Right cardiac atrium (tissue), 5 donors: ENCODE results near the gene PHF12. TPM values are rescaled to one million over a fixed set of nuclear protein-coding genes. Genes with fewer than 3 reads are reported as not detected.

Experiments used
- ATAC-seq, 2 donors: fragments of 200-7000 bp; cut with Tn5 transposase; one replicate each; pipeline versions ENCODE4 v1.8.0 to v1.9.1; 2020; ENCODE audit warnings: moderate library complexity in 2 of 2, mild to moderate bottlenecking in 1 of 2
- DNase-seq, 3 donors: peaks; one replicate each; pipeline ENCODE4 v3.0.0-alpha.2; 2020
- H3K27ac ChIP-seq: one replicate; pipeline ENCODE4 v1.5.1; 2013; ENCODE audit warnings: mild to moderate bottlenecking, low read length, control low read depth, moderate library complexity
- H3K27me3 ChIP-seq: one replicate; pipeline ENCODE4 v1.6.1; 2013; ENCODE audit not compliant: control insufficient read depth, insufficient read depth
- H3K4me1 ChIP-seq: one replicate; pipeline ENCODE4 v1.6.1; 2013; ENCODE audit warnings: low read length; ENCODE audit not compliant: control insufficient read depth, insufficient read depth
- H3K4me3 ChIP-seq: one replicate; pipeline ENCODE4 v1.5.1; 2013; ENCODE audit warnings: low read length, control low read depth
- H3K9me3 ChIP-seq: one replicate; pipeline ENCODE4 v1.6.1; 2013; ENCODE audit warnings: low read length; ENCODE audit not compliant: control insufficient read depth
- WGBS: extraction: QIAGEN DNeasy Blood & Tissue Kit; methylation state at CpG from one replicate; pipeline ENCODE4 v1.1.7; 2013; 5-methylcytosine and 5-hydroxymethylcytosine counted together
- intact Hi-C, 4 donors: fragments of 100-400 bp; cut with DNase I; formaldehyde crosslinking; loops; one replicate each; pipeline versions ENCODE4 v1.11.0 to v1.14.0; 2022 to 2023
- polyA plus RNA-seq: library from polyadenylated mRNA; stranded (reverse); fragments of 200-250 nt; gene quantifications from one replicate; pipeline ENCODE4 v1.2.3, GENCODE V29; 2013
- total RNA-seq, 4 donors: library from RNA; stranded (reverse); fragmentation: NEBNext Ultra II Directional; extraction: Animal tissue kit (Norgen Biotek cat#: 25700); gene quantifications; one replicate each; pipeline ENCODE4 v1.2.1, GENCODE V29; 2021
- donor health status: healthy with polysubstance abuse.
- donor health status: DM: no; HTN: yes; CAD: no.
- donor health status: DM: no; HTN: no; CAD: no.
- donor health status: DM: no; HTN: yes; CAD: no; lungs with severe emphysema.
- donor health status: DM: yes; HTN: yes; CAD: no.

PHF12 gene
- total and polyA plus RNA-seq, 5 donors = 10.8 to 25.4 (median 23.2) TPM

DNA sequence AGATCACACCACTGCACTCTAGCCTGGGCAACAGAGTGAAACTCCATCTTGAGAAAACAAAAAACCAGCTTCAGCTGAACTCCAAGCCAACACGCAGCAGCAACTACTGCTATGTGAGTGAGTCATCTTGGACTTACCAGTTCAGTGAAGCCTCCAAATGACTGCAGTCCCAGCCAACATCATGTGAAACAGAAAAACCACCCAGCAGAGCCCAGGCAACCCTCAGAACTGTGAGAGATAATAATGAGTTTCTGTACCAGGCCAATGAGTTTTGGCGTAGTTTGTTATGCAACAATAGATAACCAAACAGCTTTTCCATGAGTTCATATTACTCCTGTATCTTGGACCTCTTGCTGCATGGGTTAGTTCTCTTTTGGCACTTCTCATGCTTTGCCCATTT, 23.3 kb downstream of the PHF12 start:
- Histone ChIP-seq H3K9me3 (no peaks in the 10 kb centered on the region), H3K27me3 (no peaks in the 10 kb centered on the region), H3K27ac (no peak overlapping the region), H3K4me3 (no peak overlapping the region), H3K4me1 (peaks cover 7% of the 10 kb centered on the region)
- 94% methylated on average over 2 of the region's 2 CpGs for WGBS
- ATAC-seq = no peak
- intact Hi-C loops = no loop called here
- DNase-seq = no peak

DNA sequence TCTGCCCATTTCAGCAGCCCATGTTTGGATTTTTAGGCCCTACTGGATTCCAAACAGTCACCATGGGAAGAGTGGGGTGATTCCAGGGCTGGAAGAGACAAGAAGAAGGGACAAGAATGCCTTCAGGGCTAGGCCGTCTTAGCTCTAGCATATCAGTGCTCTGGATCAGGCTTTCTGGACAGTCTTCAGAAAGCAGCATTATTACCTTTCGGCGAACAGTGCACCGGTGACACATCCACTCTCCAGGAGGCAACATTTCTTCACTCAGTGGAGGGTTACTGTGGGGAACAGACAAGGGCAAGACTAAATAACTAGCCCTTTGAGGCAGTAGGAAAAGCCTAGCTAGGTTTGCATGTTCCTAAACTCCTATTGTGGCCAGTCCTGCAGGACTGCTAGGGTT, 24.5 kb downstream of the PHF12 start:
- no peak for ATAC-seq
- intact Hi-C loops = no loop called here
- no peak for DNase-seq
- 90% methylated on average over 4 of the region's 4 CpGs for WGBS
- H3K4me3 ChIP-seq = no peak overlapping the region
- peaks cover 6% of the 10 kb centered on the region for H3K4me1 ChIP-seq
- no peaks in the 10 kb centered on the region for H3K9me3 ChIP-seq
- no peak overlapping the region for H3K27ac ChIP-seq
- no peaks in the 10 kb centered on the region for H3K27me3 ChIP-seq

DNA sequence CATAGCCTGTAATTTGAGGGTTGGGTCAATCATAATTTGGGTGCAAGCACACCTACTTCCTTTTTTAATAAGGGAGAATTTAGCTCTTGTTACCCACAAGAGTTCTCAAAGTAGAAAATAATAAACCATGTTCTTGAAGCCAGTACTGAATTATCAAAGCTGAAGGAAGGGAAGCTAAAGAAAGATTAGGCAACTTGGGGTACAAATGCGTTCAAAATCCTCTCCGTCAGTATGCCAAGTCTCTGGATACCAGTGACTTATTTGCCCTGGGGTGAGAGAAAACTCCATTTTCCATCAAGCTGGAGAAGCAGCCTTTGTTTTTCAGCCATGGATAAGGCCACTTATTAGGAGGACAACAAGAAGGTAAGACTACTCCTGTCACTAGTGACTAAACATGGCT, 25.0 kb downstream of the PHF12 start:
- peaks cover 6% of the 10 kb centered on the region for H3K4me1 ChIP-seq
- no peak for DNase-seq
- H3K9me3 ChIP-seq = no peaks in the 10 kb centered on the region
- intact Hi-C loops = no loop called here
- no peak overlapping the region for H3K4me3 ChIP-seq
- H3K27me3 ChIP-seq = no peaks in the 10 kb centered on the region
- ATAC-seq = no peak
- no peak overlapping the region for H3K27ac ChIP-seq
- 72% methylated on average over 2 of the region's 2 CpGs for WGBS

- ATAC-seq (peak in 1 of 2 donors; percentile 61), DNase-seq (no peak)
- H3K9me3 ChIP-seq = no peaks in the 10 kb centered on the region
- intact Hi-C loops = no loop called here
- no peak overlapping the region for H3K4me3 ChIP-seq
- WGBS = 36% methylated on average over 2 of the region's 2 CpGs
- peaks cover 6% of the 10 kb centered on the region for H3K4me1 ChIP-seq
- no peaks in the 10 kb centered on the region for H3K27me3 ChIP-seq
- H3K27ac ChIP-seq = peak overlapping the region; percentile 66
Observed at GRCh38 chr17:28925912-28926365, 25.4 kb downstream of the PHF12 start.

- intact Hi-C loops = no loop called here
- no peaks in the 10 kb centered on the region for H3K9me3 ChIP-seq
- DNase-seq = no peak
- no peaks in the 10 kb centered on the region for H3K27me3 ChIP-seq
- H3K4me3 ChIP-seq = no peak overlapping the region
- no peaks in the 10 kb centered on the region for H3K4me1 ChIP-seq
- no peak for ATAC-seq
- H3K27ac ChIP-seq = no peak overlapping the region
Observed at GRCh38 chr17:28920201-28920600, 31.1 kb downstream of the PHF12 start.

DNA sequence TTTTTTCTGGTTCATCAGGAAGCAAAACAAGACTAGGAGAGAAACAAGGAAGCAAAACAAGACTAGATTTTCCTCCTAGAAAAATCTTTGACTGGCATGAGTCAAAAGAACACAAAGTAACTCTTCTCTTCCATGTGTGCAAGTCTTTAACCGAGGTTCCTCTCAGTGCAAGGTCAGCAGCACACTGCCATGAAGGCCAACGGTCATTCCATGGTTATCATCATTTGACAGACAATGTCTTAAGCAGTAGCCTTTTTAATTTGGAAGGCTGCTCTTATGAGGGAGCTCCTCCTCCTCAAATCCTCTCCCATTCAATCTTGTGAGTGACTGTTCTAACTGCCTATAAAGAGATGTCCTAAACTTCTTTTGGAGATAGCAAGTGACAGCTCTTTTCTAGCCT, 33.0 kb downstream of the PHF12 start:
- Histone ChIP-seq H3K9me3 (no peaks in the 10 kb centered on the region), H3K4me1 (no peaks in the 10 kb centered on the region), H3K27me3 (no peaks in the 10 kb centered on the region), H3K27ac (no peak overlapping the region), H3K4me3 (no peak overlapping the region)
- intact Hi-C loops = loop anchor here in 3 of 4 donors (5.0 to 10.0 kb wide), 3 partner anchors 156 to 193 kb away; partner anchors contain the start of genes NEK8 (in 1 of the 3) and TLCD1 (in 1 of the 3)
- ATAC-seq (no peak), DNase-seq (no peak)
- WGBS = 68% methylated on average over 2 of the region's 2 CpGs

GRCh38 chr17:28917465-28917864, 33.9 kb downstream of the PHF12 start:
- H3K27me3 ChIP-seq = no peaks in the 10 kb centered on the region
- H3K4me1 ChIP-seq = no peaks in the 10 kb centered on the region
- ATAC-seq (peak in 1 of 2 donors; percentile 47), DNase-seq (no peak)
- intact Hi-C loops = loop anchor here in 3 of 4 donors (5.0 to 10.0 kb wide), 3 partner anchors 155 to 193 kb away; partner anchors contain the start of genes NEK8 (in 1 of the 3) and TLCD1 (in 1 of the 3)
- H3K27ac ChIP-seq = no peak overlapping the region
- no peak overlapping the region for H3K4me3 ChIP-seq
- no peaks in the 10 kb centered on the region for H3K9me3 ChIP-seq
- WGBS = 44% methylated on average over 5 of the region's 5 CpGs

- intact Hi-C loops = loop anchor here in 3 of 4 donors (5.0 to 10.0 kb wide), 3 partner anchors 155 to 192 kb away; partner anchors contain the start of genes NEK8 (in 1 of the 3) and TLCD1 (in 1 of the 3)
- Histone ChIP-seq H3K4me3 (no peak overlapping the region), H3K27me3 (no peaks in the 10 kb centered on the region), H3K27ac (no peak overlapping the region), H3K4me1 (no peaks in the 10 kb centered on the region), H3K9me3 (no peaks in the 10 kb centered on the region)
- whole genome bisulfite sequencing = 83% methylated on average over 12 of the region's 12 CpGs
- no peak for ATAC-seq
- no peak for DNase-seq
Observed at GRCh38 chr17:28917029-28917428, 34.3 kb downstream of the PHF12 start.

GRCh38 chr17:28916302-28916934, 34.9 kb downstream of the PHF12 start:
- H3K4me1 ChIP-seq = no peaks in the 10 kb centered on the region
- WGBS = 44% methylated on average over 6 of the region's 6 CpGs
- DNase-seq (peak in 1 of 3 donors; percentile 77), ATAC-seq (peak; percentile 44 to 54)
- no peaks in the 10 kb centered on the region for H3K9me3 ChIP-seq
- H3K27ac ChIP-seq = no peak overlapping the region
- intact Hi-C loops = loop anchor here in 3 of 4 donors (5.0 to 10.0 kb wide), 3 partner anchors 154 to 192 kb away; partner anchors contain the start of genes NEK8 (in 1 of the 3) and TLCD1 (in 1 of the 3)
- H3K4me3 ChIP-seq = no peak overlapping the region
- H3K27me3 ChIP-seq = no peaks in the 10 kb centered on the region

GRCh38 chr17:28912938-28913333, 38.4 kb downstream of the PHF12 start:
- Histone ChIP-seq H3K4me3 (no peak overlapping the region), H3K27me3 (no peaks in the 10 kb centered on the region), H3K4me1 (no peaks in the 10 kb centered on the region), H3K9me3 (no peaks in the 10 kb centered on the region), H3K27ac (no peak overlapping the region)
- WGBS = 87% methylated on average over 6 of the region's 6 CpGs
- intact Hi-C loops = loop anchor here in 2 of 4 donors (10.0 kb wide), 2 partner anchors 158 to 188 kb away; partner anchors contain the start of genes NEK8 (in 1 of the 2) and TLCD1 (in 1 of the 2)
- ATAC-seq (no peak), DNase-seq (no peak)

GRCh38 chr17:28912281-28912937, 38.9 kb downstream of the PHF12 start:
- H3K27me3 ChIP-seq = no peaks in the 10 kb centered on the region
- 75% methylated on average over 20 of the region's 20 CpGs for WGBS
- ATAC-seq (no peak), DNase-seq (no peak)
- no peaks in the 10 kb centered on the region for H3K9me3 ChIP-seq
- no peaks in the 10 kb centered on the region for H3K4me1 ChIP-seq
- no peak overlapping the region for H3K27ac ChIP-seq
- no peak overlapping the region for H3K4me3 ChIP-seq
- intact Hi-C loops = loop anchor here in 2 of 4 donors (10.0 kb wide), 2 partner anchors 158 to 188 kb away; partner anchors contain the start of genes NEK8 (in 1 of the 2) and TLCD1 (in 1 of the 2)
